NCI-H2196 treated with DMSO at 0.1 percent for 48 hours (cell line): Measurements from ENCODE around the gene MTIF2.
"Not testable (repeated sequence)": the region's sequence is repeated elsewhere in the genome, so short reads cannot be mapped to it uniquely, and the experiment has no call there.

Source experiments
- DNase-seq: peaks from one replicate; lab custom pipeline; 2025; ENCODE audit not compliant: unreplicated experiment; lab: John Stamatoyannopoulos, UW

Gene MTIF2, protein sequence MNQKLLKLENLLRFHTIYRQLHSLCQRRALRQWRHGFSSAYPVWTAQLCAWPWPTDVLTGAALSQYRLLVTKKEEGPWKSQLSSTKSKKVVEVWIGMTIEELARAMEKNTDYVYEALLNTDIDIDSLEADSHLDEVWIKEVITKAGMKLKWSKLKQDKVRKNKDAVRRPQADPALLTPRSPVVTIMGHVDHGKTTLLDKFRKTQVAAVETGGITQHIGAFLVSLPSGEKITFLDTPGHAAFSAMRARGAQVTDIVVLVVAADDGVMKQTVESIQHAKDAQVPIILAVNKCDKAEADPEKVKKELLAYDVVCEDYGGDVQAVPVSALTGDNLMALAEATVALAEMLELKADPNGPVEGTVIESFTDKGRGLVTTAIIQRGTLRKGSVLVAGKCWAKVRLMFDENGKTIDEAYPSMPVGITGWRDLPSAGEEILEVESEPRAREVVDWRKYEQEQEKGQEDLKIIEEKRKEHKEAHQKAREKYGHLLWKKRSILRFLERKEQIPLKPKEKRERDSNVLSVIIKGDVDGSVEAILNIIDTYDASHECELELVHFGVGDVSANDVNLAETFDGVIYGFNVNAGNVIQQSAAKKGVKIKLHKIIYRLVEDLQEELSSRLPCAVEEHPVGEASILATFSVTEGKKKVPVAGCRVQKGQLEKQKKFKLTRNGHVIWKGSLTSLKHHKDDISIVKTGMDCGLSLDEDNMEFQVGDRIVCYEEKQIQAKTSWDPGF

DNA sequence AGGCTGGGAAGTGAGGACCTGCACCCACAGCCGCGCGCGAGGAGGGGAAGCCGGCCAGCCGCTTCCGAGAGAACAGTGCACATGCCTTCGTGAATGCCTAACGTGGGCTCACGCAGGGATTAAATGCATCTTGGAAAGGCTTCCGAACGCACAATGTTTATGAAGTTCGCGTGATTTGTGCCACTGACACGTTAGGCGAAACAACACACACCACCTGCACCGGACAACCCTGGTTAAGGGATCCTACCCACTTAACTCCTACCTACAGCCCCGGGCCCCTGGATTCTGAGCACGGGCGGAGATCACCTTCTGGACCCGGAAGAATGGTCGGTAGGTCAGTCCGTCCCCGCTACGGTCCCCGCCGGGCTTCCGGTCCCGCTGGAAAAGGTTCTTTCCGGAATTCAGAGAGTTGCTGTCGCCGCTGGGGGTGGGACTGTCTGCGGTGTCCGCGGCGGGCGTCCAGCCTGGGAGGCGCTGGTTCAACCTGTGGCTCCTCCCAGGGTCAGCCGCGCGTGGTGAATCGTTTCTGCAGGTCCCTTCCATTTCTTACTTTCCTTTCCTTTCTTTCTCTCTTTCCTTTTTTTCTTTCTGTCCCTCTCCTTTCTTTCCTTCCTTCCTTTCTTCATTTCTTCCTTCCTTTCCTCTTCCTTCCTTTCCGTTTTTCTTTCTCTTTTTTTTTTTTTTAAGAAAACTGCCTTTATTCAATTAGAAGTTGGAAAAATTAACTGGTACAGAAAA lies at the start of gene MTIF2:
Gene MTIF2, minus strand, starts transcription at position 325 of the 738 bp plus-strand sequence. CDS start 5,373 bp downstream, outside the sequence.
- DNase-seq: peak; percentile 69

DNA sequence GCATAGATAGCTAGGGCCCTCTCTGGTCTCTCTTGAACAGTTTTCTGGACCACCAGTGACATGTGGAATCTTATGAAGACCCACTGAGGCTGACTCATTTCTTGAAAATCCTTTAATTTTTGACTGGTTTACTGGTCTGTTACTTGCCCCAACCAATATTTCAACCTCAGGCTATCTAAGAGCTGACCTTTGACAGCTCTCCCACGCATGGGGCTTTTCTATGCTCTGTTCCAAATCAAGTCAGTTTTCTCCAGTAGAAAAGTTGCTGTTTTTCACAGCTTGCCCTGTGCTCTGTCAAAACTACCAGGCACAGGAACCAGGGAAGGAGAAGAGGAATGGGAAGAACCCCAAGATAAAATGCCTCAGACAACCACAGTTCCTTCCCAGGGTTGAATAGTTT lies 46.0 kb upstream of the MTIF2 start:
- no peak for DNase-seq

DNA sequence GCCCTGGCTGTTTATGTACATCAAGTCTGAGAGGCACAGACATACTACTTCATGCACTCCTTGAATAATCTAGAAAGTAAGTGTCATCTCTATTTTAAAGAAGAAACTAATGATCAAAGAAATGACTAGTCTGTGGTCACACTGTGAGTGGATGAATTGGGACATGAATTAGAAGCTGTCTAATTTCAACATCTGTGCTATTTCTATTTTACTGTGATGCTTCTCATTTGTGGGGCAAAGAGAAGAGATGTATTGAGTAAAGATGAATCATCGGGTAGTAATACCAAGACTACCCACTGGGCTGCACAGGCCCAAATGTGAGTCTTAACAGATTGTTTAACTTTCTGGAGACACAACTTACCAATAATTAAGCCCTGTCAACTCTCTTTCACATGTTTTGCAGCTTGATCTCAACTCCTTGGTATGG lies 42.4 kb upstream of the MTIF2 start:
- DNase-seq: no peak

DNA sequence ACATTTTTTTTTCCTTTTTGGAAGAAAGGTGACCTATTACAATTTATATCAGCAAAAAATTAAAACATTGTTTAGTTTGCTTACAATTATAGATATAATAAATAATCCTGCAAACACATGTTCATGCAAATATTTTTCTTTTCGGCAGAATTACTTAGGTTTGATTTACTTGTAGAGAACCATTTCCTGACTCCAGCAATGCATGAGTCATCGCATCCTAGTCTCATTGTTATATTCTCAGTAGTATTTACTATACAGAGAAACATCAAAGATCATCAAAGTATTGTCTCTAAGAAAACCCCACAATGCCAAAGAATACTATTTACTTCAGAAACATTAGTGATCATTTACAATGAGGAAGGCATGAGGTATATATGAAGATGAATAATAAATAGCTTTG lies 40.4 kb upstream of the MTIF2 start:
- no peak for DNase-seq

DNA sequence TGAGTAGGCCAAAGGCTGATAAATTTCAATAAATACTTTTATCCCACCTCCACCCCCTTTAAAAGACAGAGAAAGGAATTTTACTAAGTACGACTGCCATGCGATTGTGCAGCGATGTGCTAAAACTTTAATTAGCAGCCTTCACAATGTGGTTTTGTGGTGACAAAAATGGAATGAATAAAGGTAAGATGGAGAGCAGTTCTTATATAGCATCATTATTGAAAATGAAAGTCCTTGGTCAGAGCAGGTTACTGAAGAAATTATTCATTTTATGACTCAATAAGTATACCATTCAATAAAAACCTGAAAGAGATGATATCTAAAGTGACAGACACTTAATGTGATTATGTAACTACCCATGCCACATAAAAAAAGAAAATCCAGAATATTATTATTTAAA lies 33.2 kb upstream of the MTIF2 start:
- no peak for DNase-seq

DNA sequence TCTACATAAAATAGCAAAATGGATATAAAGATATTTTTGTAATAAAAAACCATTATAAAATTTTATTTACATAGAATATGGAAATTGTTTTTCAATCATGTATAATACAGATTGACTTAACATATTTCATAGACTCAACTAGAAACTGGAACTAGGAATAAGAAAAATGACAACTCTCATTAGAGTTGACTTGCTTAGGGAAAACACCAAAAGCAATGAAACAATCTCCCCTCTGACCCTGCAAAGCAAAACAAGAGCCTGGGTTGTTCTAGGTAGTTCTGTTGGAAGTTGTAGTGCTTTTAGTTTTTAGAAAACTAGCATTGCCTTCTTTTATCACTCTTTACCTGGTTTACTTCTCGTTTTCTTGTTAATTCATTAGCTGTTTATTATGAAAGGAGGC lies 32.2 kb upstream of the MTIF2 start:
- no peak for DNase-seq

DNA sequence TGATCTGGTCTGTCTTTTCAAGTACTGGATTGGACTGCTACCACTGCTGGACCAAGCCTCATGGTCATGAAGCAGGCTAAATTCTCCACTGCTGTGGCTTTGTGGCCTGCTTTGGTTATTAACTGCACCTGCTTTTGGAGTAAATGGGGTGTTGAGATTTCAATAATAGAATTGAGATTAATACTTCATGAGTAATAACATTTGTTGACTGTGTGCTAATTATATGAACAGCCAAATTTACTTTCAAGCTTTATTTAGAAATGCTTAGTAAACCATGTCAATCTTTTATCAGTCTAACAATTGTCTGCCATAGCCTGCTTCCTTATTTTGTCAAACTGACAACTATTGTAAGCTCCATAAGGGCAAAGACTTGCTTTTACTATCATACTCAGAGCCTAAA lies 27.4 kb upstream of the MTIF2 start:
- DNase-seq: no peak

DNA sequence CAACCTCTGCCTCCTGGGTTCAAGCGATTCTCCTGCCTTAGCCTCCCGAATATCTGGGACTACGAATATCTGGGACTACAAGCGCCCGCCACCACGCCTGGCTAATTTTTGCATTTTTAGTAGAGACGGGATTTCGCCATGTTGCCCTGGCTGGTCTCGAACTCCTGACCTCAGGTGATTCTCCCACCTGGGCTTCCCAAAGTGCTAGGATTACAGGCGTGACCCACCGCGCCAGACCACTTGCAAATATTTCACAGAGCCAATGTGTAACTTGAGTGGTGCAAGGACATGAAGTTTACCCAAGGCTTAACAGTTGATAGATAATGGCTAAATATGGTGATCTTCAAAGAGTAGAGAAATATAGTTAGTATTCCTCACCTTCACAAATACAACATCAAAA lies 14.1 kb upstream of the MTIF2 start:
- DNase-seq: no peak

DNA sequence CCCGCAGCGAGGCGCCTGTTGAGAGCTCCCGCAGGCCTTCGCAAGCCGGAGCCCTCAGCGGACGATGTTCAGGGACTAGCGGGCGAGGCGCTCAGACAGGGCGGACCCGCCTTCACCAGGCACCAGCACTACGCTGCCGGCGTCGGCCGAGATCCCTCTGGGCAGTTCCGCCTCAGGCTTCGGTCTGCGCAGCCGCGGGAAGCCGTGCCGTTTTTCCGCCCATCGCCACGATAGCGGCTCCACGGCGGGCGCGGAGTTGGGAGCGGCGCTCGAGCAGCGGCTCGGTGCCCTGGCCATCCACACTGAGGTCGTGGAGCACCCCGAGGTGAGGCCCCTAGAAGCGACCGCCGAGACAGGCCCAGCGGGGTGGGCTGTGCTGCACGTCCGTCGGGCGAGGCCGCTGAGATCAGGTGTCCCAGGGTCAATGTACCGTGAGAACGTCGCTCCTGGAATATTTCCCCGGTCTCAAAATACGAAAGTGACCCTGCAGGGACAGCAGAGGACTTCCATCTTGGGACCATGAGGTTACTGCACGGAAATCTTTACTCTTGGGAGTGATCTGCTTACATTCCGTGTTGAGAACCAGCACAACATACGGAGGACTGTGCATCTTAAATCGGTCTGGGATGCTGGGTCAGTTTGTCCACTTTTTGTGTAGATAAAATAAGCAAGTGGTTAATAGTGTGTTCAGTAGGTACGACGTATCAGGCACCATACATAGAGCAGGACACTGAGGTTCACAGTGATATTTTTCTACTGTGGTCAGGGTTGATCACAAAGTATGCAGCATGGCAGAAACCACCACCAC lies 13.3 kb upstream of the MTIF2 start:
- peak; percentile 28 for DNase-seq

DNA sequence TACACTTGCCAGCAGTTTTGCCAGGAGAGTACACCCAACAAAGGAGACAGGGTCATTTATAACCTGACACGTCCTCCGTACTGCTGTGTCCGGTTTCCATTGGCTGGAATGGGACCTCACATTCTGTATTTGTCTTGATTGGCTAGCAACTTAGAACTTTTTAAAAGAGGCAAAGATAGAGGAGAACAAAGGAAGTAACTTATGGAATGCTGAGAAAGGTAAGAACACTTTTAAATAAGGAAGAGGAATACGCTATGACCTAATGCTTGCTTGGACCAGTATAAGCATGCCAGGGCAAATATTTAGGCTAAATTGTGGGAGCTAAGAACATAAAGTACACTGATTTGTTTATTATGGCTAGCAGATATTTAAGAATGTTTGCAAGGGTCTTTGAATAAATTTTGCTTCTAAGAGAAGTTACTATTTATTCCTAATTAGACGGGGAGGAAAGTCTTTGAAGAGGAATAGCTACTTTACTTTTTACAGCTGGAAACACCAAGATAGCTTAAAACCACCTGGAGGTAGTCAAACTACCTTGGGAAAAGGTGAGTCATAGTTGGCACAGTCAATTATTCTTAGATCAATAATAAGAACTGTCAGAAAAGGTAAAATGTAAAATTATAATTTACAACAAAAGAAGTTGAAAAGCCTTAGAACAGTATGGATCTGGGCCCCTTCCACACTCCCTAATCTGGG lies 12.0 kb upstream of the MTIF2 start:
- DNase-seq: not testable (repeated sequence)

DNA sequence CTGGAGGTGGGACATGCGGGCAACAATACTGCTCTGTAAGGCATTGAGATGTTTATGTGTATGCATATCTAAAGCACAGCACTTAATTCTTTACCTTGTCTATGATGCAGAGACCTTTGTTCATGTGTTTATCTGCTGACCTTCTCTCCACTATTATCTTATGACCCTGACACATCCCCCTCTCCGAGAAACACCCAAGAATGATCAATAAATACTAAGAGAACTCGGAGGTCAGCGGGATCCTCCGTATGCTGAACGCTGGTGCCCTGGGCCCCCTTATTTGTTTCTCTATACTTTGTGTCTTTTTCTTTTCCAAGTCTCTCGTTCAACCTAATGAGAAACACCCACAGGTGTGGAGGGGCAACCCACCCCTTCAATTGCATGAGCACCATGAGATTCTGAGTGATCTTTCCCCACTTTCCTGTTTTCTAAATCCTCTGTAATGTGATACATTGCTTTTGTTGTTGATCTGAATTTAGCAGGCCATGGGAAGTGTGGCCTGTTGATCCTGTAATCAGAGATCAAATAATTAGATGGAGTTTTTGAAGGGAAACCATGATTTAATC lies 10.9 kb upstream of the MTIF2 start:
- not testable (repeated sequence) for DNase-seq

DNA sequence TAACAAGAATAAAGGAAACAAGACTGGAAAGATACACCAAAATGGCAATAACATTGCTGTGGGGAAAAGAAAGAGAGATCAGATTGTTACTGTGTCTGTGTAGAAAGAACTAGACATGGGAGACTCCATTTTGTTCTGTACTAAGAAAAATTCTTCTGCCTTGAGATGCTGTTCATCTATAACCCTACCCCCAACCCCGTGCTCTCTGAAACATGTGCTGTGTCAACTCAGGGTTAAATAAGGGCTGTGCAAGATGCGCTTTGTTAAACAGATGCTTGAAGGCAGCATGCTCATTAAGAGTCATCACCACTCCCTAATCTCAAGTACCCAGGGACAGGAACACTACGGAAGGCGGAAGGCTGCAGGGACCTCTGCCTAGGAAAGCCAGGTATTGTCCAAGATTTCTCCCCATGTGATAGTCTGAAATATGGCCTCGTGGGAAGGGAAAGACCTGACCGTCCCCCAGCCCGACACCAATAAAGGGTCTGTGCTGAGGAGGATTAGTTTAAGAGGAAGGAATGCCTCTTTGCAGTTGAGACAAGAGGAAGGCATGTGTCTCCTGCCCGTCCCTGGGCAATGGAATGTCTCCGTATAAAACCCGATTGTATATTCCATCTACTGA lies 10.3 kb upstream of the MTIF2 start:
- DNase-seq: not testable (repeated sequence)

DNA sequence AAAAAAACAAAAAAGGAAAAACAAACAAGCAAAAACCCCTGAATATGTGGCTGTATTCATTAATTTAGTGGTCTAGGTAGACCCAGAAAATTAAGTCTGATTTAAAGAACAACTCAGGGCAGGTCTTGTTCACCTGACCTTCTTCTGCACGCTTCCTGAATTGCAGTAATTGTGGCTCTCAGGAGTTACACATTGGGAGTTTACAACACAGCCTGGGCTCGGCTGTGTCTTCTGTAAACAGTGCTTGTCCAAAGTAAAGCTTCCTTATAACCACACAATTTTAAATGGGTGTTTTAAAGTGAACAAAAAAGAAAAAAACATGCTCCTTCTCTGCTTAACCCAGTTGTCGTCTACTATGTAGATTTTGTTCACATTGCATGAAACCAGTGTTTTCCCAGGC lies 8.3 kb upstream of the MTIF2 start:
- DNase-seq: no peak

DNA sequence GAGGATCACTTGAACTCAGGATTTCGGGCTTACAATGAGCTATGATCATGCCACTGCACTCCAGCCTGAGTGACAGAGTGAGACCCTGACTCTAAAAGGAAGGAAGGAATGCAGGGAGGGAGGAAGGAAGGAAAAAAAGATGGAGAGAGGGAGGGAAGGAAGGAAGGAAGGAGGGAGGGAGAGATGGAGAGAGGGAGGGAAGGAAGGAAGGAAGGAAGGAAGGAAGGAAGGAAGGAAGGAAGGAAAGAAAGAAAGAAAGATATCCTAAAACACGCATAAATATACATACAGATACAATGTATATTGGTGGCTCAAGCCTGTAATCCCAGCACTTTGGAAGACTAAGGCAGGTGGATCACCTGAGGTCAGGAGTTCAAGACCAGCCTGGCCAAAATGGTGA lies 5.3 kb upstream of the MTIF2 start:
- DNase-seq: not testable (repeated sequence)

DNA sequence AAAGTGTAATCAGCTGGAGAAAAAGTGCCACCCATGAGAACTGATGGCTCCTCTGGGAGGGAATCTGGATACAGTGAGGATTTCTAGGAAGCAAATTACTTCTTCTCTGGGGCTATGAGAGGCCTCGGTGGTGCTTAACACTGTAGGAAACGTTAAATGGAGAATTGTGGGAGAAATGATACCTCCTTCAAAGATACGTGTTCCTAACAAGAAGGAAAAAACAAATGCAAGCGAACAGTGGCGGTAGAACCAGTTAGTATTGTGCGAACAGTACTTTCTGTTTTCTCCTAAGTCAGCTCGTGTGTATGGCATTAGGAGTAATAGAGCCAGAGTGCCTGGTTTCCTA lies 587 bp upstream of the MTIF2 start:
- DNase-seq: no peak

DNA sequence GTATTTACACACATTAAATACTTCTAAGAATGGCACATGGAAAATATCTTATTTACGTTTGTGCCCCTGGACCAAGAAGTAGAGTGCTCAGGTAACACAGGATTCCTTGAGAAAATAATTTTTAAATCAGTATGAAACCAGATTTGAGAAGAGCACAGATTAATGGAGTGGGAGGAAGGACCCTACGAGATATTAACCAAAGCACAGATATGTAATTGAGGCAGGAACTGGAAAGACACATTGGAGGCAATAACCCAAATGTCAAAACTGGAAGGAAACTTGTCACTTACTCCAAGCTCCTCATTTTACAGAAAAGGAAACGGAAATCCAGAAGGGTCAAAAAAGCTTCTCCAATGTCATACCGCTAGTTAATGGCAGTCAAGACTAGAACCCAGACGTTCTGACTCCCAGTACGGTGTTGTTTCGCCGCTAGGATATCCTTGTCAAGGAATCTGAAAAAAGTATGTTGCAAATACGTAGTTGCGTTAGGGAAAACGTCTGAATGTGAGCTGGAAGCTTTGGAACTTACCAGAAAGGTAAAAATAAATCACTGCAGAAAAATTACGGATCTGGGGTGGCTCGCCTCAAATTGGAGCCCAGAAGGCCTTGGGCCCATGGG lies 634 bp downstream of the MTIF2 start:
- DNase-seq: no peak

DNA sequence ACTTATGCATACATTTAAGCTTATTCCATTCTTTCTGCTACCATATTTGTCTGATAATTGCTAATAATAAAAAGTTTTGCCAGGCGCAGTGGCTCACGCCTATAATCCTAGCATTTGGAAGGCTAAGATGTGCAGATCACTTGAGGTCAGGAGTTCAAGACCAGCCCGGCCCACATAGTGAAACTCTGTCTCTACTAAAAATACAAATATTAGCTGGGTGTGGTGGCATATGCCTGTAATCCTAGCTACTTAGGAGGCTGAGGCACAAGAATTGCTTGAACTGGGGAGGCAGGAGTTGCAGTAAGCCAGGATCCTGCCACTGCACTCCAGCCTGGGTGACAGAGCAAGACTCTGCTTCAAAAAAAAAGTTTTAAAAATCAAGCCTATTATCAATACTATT lies 9.4 kb downstream of the MTIF2 start:
- DNase-seq: not testable (repeated sequence)

DNA sequence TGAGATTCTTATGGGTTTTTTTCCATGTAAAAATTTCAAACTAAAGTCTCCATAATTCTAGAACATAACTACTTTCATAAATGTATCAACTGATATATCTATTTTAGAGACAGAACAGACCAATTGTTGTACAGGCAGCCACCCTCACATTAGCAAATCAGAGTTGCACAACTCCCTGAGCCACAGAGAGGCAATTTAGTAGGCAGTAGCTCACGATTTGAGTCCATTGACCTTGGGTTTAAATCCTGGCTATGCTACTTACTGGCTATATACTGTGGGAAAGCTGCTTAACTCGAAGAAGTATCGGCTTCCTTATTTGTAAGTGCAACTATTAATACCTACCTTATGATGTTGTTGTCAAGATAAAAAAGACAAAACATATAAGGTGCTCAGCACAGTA lies 16.2 kb downstream of the MTIF2 start:
- DNase-seq: no peak

DNA sequence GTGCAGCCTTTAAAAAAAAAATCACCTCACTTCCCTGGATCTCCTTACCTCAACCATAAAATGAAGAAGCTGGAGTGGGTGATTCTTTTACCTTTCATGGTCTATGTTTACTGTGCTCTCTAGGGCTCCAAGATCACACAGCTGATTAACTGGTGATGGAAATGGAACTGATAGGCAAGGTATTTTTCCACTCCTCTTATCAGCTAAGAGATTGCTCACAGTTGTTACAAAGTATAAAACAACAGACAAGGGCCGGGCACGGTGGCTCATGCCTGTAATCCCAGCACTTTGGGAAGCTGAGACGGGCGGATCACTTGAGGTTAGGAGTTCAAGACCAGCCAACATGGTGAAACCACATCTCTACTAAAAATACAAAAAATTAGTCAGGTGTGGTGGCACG lies 22.0 kb downstream of the MTIF2 start:
- no peak for DNase-seq
